Bronchial epithelial cell (primary cell): ENCODE results near the gene LAMA2. TPM values are rescaled to one million over a fixed set of nuclear protein-coding genes. Genes with fewer than 3 reads are reported as not detected.
A peak's percentile ranks its signal among the peaks of the same experiment; 100 is the strongest.

ENCODE experiments used
- DNase-seq: peaks from one replicate; pipeline ENCODE4 v3.0.0-alpha.2; 2010; ENCODE audit warnings: low read depth
- FAIRE-seq: peaks from 2 replicates; lab custom pipeline; 2011; peaks lifted over from hg19 to GRCh38; lab: Jason Lieb, UNC
- H3K27me3 ChIP-seq: 2 replicates; pipeline ENCODE4 v1.5.1; 2011; ENCODE audit warnings: low read length; ENCODE audit not compliant: control insufficient read depth, insufficient read depth
- H3K36me3 ChIP-seq: 2 replicates; pipeline ENCODE4 v1.5.1; 2011; ENCODE audit warnings: low read length; ENCODE audit not compliant: control insufficient read depth, insufficient read depth
- H3K4me3 ChIP-seq: 2 replicates; pipeline ENCODE4 v1.5.1; 2011; ENCODE audit warnings: mild to moderate bottlenecking, low read depth, low read length, control low read depth
- total RNA-seq: library from RNA; depleted of rRNA; stranded (reverse); fragments of >200 nt; gene quantifications from 2 replicates; pipeline ENCODE4 v1.2.1, GENCODE V29; 2014
- TF ChIP-seq, protein P1 (sequence below): IDR thresholded peaks from 2 replicates; pipeline ENCODE4 v1.5.1; 2011; ENCODE audit warnings: mild to moderate bottlenecking, moderate library complexity, low read length, control low read depth, inconsistent platforms; ENCODE audit not compliant: insufficient read depth, severe bottlenecking

Gene LAMA2
- total RNA-seq, 1 donor from 2014 or later: 2.6 TPM

DNA sequence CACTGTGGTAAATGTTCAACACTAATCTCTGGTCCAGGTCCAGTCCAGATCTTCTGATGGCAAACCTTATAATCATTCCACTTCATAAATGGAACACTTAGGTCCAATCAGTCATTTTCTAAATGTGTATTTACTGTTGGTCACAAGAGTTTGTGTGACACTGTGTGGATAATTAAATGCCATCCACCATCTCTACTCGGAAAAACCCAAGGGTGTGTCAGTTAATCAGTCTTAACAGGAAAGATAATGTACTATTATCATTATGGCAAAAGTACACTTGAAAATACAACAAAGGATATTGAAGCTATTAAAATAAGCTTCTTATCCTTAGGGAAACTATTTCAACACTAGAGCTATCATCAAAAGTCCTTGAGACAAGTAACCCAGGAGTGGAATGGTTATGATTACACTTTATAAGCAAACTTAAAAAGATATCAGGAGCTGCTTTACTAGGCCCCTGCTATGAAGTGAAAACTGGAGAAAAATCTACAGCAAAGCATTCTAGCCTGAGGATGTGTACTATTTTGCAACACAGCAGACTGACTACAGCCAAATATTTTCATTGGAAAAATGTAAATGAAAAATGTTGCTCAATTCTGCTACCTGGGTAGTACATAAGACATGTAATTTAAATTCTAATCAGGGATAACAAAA is 227.9 kb downstream of the LAMA2 start:
- TF ChIP-seq, protein P1, sequence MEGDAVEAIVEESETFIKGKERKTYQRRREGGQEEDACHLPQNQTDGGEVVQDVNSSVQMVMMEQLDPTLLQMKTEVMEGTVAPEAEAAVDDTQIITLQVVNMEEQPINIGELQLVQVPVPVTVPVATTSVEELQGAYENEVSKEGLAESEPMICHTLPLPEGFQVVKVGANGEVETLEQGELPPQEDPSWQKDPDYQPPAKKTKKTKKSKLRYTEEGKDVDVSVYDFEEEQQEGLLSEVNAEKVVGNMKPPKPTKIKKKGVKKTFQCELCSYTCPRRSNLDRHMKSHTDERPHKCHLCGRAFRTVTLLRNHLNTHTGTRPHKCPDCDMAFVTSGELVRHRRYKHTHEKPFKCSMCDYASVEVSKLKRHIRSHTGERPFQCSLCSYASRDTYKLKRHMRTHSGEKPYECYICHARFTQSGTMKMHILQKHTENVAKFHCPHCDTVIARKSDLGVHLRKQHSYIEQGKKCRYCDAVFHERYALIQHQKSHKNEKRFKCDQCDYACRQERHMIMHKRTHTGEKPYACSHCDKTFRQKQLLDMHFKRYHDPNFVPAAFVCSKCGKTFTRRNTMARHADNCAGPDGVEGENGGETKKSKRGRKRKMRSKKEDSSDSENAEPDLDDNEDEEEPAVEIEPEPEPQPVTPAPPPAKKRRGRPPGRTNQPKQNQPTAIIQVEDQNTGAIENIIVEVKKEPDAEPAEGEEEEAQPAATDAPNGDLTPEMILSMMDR: no peak
- no peak for FAIRE-seq
- H3K4me3 ChIP-seq: no peak overlapping the region
- DNase-seq: peak; percentile 52
- H3K36me3 ChIP-seq: no peaks in the 10 kb centered on the region
- no peaks in the 10 kb centered on the region for H3K27me3 ChIP-seq

DNA sequence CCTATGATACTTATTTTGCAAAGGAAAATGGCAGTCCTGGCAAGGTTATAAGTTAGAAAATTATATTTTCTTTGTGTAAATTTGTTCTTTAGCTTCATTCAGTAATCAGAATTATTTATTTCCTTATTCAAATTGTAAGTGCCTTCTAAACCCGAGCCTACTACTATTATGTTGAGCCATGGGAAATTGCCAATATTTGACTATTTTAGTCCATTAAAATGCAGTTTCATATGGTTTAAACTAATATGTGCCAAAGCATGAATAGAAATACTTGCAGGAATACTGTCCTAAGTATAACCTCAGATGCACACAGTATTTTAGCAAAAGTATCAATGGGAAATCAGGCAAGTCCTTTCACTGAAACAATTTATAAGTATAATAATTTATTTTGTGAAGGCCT is 228.4 kb downstream of the LAMA2 start:
- Histone ChIP-seq H3K4me3 (no peak overlapping the region), H3K27me3 (no peaks in the 10 kb centered on the region), H3K36me3 (no peaks in the 10 kb centered on the region)
- no peak for DNase-seq
- no peak for FAIRE-seq
- TF ChIP-seq, protein P1: no peak

DNA sequence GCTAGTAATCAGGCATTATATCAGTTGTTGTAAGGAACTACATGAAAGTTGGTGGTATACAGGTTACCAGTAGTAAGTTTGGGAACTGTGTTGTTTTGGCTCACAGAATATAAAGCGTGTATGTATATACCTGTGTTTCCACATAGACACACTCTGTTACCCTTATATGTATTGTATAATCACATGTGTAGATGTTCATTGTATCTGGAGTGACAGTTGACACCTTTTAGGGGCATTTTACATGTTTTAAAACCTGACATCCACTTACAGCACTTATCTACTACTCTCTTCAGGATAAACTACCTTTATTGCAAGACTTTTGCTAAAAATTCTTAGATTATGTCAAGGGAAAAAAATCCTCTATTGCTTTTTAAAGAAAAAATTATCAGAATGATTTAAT is 228.9 kb downstream of the LAMA2 start:
- Histone ChIP-seq H3K4me3 (no peak overlapping the region), H3K36me3 (no peaks in the 10 kb centered on the region), H3K27me3 (no peaks in the 10 kb centered on the region)
- FAIRE-seq (no peak), DNase-seq (no peak)
- TF ChIP-seq, protein P1: no peak

DNA sequence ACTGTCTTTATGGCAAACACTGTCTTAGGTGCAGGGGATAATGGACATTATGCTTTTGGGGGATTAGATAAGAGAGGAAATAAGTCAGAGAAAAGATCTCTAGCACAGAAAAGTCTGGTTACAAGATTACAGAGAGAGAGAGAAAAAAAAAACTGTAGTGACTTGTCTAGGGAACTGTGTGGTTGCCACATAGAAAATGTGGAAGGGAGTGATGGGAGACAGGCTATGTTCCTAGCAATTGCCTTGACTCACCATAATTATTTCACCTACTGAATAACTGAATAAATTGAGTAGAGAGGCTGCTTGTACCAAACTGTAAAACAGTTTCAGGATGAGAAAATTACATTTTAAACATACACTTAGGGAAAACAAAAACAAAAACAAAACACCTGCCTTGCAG is 229.7 kb downstream of the LAMA2 start:
- Histone ChIP-seq H3K27me3 (no peaks in the 10 kb centered on the region), H3K36me3 (no peaks in the 10 kb centered on the region), H3K4me3 (no peak overlapping the region)
- DNase-seq (no peak), FAIRE-seq (no peak)
- TF ChIP-seq, protein P1: no peak

DNA sequence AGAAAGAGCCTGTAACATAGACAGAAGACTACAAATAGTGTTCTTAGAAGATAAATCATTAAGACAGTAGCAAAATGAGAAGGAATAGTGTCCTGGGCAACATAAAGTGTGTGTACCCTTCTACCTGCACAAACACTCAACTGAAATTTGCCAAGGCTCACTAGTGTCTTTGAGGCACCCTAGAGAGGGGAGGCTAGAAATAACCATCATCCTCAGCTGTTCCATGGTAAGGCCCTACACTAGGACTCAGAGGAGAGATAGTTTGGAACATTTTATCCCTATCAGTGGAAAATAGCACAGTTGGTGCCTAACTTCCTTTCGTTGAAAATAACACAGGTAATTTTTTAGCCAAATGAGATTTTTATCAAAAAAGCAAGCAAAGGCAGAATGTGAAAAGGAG is 230.7 kb downstream of the LAMA2 start:
- TF ChIP-seq, protein P1: no peak
- FAIRE-seq: no peak
- no peaks in the 10 kb centered on the region for H3K27me3 ChIP-seq
- H3K4me3 ChIP-seq: no peak overlapping the region
- DNase-seq: no peak
- H3K36me3 ChIP-seq: no peaks in the 10 kb centered on the region
